HFF-Myc (cell line): ENCODE measurements around the gene FN1.

Experiments
- DNase-seq: peaks from one replicate; pipeline ENCODE4 v3.0.0-alpha.2; 2011; ENCODE audit warnings: low read depth; ENCODE audit errors: extremely low read depth
- H3K4me3 ChIP-seq: replicated peaks from 2 replicates; pipeline ENCODE4 v1.5.1; 2011; ENCODE audit warnings: low read depth, mild to moderate bottlenecking, control low read depth, low read length
- TF ChIP-seq, protein P1 (sequence below): IDR thresholded peaks from 2 replicates; pipeline ENCODE4 v1.5.1; 2012; ENCODE audit warnings: mild to moderate bottlenecking, low read depth, low read length, control low read depth; ENCODE audit errors: missing control alignments

FN1 gene

GRCh38 chr2:215418064-215418963 lies 17.6 kb downstream of the FN1 start:
- TF ChIP-seq, protein P1, sequence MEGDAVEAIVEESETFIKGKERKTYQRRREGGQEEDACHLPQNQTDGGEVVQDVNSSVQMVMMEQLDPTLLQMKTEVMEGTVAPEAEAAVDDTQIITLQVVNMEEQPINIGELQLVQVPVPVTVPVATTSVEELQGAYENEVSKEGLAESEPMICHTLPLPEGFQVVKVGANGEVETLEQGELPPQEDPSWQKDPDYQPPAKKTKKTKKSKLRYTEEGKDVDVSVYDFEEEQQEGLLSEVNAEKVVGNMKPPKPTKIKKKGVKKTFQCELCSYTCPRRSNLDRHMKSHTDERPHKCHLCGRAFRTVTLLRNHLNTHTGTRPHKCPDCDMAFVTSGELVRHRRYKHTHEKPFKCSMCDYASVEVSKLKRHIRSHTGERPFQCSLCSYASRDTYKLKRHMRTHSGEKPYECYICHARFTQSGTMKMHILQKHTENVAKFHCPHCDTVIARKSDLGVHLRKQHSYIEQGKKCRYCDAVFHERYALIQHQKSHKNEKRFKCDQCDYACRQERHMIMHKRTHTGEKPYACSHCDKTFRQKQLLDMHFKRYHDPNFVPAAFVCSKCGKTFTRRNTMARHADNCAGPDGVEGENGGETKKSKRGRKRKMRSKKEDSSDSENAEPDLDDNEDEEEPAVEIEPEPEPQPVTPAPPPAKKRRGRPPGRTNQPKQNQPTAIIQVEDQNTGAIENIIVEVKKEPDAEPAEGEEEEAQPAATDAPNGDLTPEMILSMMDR, result no peak
- H3K4me3 ChIP-seq, result no peak overlapping the region
- DNase-seq, result no peak

GRCh38 chr2:215417400-215417951 lies 18.4 kb downstream of the FN1 start:
- TF ChIP-seq, protein P1, result no peak
- H3K4me3 ChIP-seq, result no peak overlapping the region
- no peak for DNase-seq

- no peak overlapping the region for H3K4me3 ChIP-seq
- TF ChIP-seq, protein P1, result no peak
These were observed 19.2 kb downstream of the FN1 start for GRCh38 chr2:215416656-215417055.

DNA sequence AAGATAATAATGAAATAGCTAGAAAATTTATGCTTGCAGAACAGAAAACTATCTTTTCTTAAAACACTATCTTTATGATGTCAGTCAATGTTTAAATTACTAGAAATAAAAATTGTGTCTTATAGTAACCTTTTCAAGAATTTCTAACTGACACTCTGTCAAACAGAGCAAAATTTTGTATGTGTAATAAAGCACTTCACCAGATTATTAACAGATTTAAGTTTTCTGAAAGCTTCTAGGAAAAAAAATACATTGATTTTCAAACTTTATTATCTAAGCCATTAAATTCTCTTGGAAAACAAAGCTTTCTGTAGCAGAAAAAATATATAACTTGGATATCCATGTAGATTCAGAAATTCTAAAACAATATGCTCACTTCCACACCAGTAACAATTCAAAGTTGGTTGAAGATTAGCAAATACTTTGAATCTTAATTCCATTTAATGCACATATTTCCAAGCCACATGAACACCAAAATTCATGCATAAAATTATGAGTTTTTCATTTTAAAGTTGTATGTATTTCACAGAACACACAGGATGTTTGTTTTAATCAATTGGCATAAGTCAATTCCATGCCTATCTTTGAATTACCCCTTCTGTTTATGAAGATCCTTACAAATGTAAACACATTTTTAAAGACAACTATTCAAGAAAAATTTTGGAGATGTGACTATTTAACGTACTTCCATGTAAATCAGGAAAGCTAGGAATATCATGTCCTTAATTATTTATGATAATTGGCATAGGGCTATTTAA lies 19.9 kb downstream of the FN1 start:
- DNase-seq, result no peak
- TF ChIP-seq, protein P1, result no peak
- no peak overlapping the region for H3K4me3 ChIP-seq

More at GRCh38 chr2:215416656-215417055, 19.2 kb downstream of the FN1 start:
- DNase-seq, result no peak

DNA sequence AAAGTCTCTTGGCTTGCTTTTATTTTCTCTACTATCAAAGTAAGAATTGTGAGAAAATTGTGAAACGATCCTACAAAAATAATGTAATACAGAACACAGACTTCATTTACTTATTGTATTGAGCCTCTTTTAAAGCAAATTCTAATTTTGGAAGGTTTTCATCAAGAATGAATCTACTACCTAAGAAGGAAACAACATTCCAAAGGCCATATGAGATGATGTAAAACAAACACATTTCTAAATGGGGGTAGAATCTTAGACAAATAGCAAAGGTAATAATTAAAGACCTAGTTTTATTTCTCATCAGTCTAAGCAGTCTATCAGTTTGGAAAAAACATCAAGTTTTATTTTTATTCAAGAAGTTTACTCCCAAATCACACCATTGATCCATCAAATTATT lies 20.6 kb downstream of the FN1 start:
- no peak overlapping the region for H3K4me3 ChIP-seq
- no peak for DNase-seq
- TF ChIP-seq, protein P1, result no peak

GRCh38 chr2:215414674-215415073 lies 21.2 kb downstream of the FN1 start:
- H3K4me3 ChIP-seq, result no peak overlapping the region
- TF ChIP-seq, protein P1, result no peak
- DNase-seq, result no peak
